Frontal cortex (tissue), 4 donors: ENCODE data around the gene SOWAHD. TPM values are rescaled to one million over a fixed set of nuclear protein-coding genes. Genes with fewer than 3 reads are reported as not detected.
"Not testable (repeated sequence)": the region's sequence is repeated elsewhere in the genome, so short reads cannot be mapped to it uniquely, and the experiment has no call there.

ENCODE experiments used
- DNase-seq, 2 donors: peaks; one replicate each; pipeline ENCODE4 v3.0.0; 2012; ENCODE audit warnings: low spot score in 2 of 2
- FAIRE-seq: peaks from 2 replicates; lab custom pipeline; 2012; peaks lifted over from hg19 to GRCh38; lab: Jason Lieb, UNC
- total RNA-seq: library from RNA; depleted of rRNA; stranded (reverse); fragments of >200 nt; gene quantifications from one replicate; pipeline ENCODE4 v1.2.3, GENCODE V29; 2014
- donor health status: control.
- donor health status: control.
- donor health status: control.

Gene SOWAHD, protein sequence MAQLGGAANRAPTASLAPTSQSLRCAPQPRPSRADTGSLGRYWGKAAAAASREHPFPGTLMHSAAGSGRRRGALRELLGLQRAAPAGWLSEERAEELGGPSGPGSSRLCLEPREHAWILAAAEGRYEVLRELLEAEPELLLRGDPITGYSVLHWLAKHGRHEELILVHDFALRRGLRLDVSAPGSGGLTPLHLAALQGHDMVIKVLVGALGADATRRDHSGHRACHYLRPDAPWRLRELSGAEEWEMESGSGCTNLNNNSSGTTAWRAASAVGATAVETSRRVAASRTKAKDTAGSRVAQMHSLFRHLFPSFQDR
- 0.82 TPM for total RNA-seq

DNA sequence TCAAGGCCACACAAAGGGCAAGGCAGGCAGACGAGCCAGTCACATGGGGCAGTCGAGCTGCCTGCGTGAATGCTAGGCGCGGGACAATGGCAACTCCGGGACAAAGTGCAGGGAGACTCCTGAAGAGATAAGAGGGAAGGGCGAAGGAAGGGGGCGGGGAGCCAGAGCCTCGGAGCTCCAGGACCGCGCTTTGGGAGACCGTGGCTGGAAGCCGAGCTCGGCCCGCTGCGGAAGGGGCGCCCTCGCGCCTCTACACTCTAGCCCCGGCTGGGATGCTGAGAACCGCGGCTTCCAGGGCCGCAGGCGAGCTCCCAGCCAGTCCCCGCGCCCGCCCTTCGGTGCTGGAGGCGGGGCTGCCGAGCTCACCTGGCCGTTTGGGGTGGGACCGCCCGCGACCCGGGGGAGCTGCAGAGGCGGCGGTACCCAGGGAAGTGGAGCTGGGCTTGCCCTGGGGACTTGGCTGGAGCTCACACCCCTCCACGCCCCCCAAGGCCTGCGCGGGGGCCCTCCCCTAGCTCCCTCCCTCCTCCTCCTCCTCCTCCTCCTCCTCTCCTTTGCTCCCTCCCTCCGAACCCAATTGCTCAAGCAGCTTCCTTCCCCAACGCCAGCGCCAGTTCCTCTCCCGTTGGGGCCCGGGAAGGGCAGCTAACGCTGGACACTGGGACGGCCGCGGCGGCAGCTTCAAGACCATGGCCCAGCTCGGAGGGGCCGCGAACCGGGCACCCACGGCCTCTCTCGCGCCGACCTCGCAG is at the start of gene SOWAHD:
Gene SOWAHD (plus strand): TSS at position 610 of the 752 bp plus-strand sequence. CDS start 80 bp downstream, at position 690.
- FAIRE-seq (no peak), DNase-seq (no peak)

GRCh38 chrX:119708936-119709335 is 49.5 kb upstream of the SOWAHD start:
- DNase-seq: no peak
- no peak for FAIRE-seq

DNA sequence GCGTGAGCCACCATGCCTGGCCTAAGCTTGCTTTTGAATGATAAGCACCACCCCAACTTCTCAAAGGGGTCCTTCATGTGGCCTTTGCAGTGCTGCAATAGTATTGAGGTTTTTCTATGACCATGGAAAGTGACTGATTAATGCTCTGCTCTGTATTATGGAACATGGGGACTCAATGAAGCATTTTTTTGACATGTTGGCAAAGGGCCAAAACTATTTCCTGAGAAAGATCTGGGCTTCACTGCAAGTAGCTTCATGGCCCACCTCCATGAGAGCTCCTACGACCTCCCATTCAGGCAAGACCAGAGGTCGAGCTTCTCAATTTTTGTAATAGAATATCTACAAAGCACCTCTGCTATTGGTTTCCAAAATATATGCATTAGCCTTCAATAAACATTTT is 48.8 kb upstream of the SOWAHD start:
- no peak for FAIRE-seq
- no peak for DNase-seq

GRCh38 chrX:119721487-119721886 is 36.9 kb upstream of the SOWAHD start:
- no peak for FAIRE-seq

DNA sequence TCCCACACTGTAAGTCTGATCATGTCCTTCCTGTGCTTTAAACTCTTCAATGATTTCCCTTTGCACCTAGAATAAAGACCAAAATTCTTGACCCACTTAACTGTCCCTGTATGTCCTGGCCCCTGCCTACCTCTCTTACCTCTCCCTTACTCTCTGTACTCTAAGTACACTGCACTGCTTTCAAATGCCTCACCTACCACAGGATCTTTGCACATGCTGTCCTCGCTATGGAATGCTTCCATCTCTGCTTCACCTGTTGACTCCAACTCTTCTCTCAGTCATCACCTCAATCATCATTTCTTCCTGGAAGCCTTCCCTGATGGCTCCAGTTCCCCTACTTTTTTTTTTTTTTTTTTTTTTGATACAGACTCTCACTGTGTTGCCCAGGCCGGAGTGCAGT is 36.5 kb upstream of the SOWAHD start:
- FAIRE-seq: no peak
- no peak for DNase-seq

More at GRCh38 chrX:119721487-119721886, 36.9 kb upstream of the SOWAHD start:
- no peak for DNase-seq

DNA sequence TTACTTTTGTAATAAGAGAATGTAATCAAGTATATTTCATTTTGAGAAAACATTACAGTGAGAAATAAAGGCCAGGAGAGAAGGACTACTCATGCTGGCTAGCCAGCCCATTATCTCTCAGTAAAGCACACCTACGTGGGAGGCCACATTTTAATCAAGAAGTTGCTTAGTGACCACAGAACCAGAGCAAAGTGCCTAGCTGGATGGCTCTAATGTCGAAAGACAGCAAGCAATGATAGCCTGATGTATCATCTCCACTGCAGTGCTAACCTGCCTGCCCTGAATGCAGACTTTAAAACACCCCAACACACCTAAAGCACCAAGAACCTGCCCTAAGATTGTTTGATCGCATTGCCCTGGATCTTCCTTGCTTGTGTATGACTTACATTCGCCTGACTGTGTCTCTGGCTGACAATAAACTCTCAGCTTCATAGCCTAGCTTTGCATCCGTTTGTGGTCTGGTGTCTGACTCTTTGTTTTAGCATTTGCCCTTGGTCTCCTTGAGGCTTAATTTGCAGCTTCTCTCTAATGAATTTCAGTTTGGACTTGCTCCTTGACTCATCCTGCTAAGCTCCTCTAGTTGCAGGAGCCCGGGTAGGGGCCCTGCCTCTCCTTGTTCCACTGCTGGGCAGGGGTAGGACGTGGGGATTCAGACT is 31.4 kb upstream of the SOWAHD start:
- DNase-seq: no peak
- FAIRE-seq: no peak

DNA sequence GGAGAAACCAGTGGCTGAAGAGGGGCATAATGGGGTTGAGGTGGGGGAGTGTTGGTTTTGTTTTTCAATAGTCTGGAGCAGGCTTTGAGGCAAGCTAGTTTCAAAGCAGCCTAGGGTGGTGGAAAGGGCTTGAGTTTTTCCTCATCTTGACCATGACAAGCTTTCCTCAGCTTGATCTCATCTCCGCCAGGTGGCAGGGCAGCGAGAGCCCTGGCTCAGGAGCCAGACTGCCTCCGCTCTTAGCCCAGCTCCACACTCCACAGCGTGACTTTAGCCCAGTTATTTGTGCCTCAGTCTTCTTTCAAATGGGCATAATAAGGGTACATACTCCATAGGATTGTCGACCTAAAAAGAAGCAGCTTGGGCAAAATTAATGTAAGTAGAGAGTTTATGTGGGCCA is 29.9 kb upstream of the SOWAHD start:
- no peak for DNase-seq
- no peak for FAIRE-seq

DNA sequence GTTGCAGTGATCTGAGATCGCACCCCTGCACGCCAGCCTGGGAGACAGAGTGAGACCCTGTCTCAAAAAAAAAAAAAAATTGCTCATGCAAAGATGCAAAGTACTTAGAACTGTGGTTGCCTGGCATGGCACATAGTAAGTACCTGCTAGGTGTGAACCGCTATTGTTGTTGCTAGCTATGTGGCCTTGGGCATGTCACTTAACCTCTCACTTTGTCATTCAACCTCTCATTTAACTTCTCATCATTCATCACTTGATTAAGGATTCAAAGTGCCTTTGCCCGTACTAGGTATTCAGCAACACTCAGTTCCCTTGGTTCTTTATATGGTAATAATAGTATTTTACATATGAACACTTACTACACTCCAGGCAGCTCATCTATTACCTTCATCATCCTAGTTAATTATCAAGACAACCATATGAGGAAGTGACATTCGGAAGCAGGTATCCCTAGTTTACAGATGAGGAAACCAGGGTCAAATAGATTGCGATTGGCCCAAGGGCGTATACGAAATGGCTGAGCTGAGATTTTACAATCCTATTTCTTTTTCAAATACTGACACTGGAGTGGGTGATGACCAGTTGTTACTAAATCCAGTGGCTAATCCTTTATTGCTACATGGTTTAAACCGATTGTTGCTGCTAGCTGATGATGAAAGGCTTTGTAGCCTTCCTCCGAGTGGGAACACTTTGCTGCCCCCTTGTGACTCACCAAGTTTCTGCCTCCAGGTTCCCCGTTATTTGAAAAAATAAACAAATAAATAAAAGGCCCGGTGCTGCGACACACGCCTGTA is 28.8 kb upstream of the SOWAHD start:
- peak in 1 of 2 donors; percentile 35 for DNase-seq

DNA sequence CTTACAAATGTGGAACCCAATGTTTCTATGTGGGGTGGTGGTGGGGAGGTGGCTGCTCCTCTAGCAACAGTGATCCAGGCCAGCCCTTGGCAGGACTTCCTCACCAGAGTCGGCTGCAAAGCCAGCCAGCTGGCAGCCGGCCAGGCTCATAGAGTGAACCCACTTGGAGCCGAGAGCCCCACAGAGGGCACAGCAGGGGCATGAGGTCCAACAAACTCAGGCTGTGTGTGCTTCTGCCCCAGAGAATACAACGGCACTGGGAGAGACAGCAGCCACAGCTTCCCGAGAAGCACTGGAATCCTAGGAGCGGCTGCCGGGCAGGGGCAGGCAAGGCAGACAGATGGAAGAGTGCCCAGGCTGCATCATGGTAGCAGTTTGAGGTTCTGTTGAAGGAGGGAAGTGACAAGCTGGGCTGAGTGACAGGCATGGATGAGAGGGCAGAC is 23.5 kb upstream of the SOWAHD start:
- FAIRE-seq: no peak

More for the DNA sequence above, 28.8 kb upstream of the SOWAHD start:
- no peak for FAIRE-seq

DNA sequence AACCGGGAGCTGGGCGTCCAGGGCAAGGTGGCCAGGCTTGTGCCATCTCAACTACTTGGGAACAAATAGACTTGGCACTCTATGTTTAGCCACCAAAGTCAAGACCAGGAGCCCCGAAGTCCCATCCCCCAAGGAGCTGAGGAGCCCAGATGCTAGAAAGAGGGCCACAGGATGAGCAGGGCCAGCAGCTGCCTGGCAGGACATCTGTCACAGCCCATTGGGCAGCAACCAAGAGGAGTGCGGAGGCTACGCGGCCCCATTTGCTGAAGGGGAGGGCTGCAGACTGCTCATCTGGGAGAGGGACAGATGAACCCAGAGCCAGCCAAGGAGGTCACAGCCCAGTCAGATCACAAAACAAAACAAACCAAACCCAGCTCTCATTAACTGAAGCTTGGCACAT is 22.9 kb upstream of the SOWAHD start:
- DNase-seq: no peak
- no peak for FAIRE-seq

More for the DNA sequence above, 23.5 kb upstream of the SOWAHD start:
- no peak for DNase-seq

DNA sequence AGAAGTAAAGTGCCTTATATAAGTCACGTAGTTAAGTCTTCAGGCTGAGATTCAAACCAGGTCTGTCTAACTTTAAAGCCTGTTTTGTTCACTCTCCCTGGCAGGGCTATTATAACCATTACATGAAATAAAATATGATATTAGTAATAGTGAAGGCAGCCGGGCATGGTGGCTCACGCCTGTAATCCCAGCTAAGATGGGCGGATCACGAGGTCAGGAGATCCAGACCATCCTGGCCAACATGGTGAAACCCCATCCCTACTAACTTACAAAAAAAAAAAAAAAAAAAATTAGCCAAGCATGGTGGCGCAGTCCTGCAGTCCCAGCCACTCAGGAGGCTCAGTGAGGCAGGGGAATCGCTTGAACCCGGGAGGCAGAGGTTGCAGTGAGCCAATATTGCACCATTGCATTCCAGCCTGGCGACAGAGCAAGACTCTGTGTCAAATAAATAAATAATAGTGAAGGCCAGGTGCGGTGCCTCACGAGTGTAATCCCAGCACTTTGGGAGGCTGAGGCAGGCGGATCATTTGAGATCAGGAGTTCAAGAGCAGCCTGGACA is 22.1 kb upstream of the SOWAHD start:
- FAIRE-seq (no peak), DNase-seq (no peak)

DNA sequence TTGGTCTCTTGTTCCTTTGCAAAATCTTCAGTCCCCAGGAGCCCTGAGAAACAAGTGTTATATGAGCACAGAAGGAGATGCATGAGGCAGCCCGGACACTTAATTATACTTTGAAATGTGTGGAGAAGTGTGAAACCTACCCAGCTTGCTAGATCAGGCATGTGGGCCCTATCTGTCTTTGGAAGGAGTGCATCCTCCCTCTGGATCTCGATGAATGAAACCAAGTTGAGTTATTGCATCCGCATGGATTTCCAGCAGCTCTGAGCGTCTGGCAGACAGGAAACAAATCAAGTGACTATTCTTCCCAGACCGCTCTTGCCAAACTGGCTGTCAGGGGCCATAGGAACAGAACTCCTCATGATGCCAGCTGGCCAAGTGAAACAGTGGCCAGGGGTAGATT is 19.6 kb upstream of the SOWAHD start:
- no peak for DNase-seq
- FAIRE-seq: no peak

DNA sequence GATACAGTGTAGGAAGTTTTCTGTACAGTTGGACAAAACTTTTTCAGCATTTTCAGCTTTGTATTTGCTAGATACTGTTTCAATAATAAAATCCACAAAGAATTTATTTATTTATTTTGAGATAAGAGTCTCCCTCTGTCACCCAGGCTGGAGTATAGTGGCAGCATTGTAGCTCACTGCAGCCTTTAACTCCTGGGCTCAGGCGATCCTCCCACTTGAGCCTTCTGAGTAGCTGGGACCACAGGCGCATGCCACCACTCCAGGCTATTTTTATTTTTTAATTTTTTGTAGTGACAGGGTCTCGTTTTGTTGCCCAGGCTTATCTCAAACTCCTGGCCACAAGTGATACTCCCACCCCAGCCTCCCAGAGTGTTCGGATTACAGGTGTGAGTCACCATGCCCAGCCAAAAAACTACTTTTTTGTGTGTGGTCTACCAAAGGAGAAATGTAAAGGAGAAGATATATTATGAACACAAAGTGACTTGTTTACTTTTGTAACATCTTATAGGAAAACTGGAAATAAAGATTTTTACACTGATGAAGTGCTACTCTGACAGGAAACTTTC is 13.0 kb upstream of the SOWAHD start:
- no peak for FAIRE-seq
- DNase-seq: no peak

- not testable (repeated sequence) for FAIRE-seq, DNase-seq
These were observed 8.3 kb upstream of the SOWAHD start for GRCh38 chrX:119750131-119750530.

DNA sequence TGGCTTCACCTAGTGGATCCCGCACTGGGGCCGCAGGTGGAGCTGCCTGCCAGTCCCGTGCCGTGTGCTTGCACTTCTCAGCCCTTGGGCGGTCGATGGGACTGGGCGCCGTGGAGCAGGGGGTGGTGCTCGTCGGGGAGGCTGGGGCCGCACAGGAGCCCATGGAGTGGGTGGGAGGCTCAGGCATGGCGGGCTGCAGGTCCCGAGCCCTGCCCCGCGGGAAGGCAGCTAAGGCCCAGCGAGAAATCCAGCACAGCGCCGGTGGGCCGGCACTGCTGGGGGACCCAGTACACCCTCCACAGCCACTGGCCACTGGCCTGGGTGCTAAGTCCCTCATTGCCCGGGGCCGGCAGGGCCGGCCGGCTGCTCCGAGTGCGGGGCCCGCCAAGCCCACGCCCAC is 7.6 kb upstream of the SOWAHD start:
- FAIRE-seq, DNase-seq: not testable (repeated sequence)

- no peak for FAIRE-seq
- no peak for DNase-seq
These were observed 5.4 kb upstream of the SOWAHD start for GRCh38 chrX:119753001-119753400.

DNA sequence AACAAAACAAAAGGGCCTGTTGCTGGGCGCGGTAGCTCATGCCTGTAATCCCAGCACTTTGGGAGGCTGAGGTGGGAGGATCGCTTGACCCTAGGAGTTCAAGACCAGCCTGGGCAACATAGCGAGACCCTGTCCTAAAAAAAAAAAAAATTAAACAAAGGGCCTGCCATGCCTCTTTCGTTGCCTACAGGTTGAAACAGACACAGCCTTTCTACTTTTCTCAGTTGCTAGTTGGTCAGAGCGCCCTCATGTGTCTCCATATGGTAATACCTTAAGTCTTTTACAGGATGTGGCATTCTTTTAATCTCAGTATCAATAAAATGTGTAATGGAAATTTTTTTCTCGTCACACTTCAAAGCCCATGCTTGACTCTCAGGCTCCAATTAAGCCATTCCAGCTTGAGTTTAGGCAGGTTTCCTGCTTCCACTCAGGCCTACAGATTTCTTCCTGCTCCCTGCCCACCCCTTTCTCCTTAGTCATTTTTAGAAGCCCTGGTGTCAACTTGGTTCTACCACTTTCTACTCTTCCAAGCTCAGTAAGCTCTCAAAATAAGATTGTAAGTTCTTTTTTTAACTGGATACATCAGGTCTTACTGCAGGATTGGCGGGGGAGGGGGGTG is 4.6 kb upstream of the SOWAHD start:
- DNase-seq (no peak), FAIRE-seq (no peak)

DNA sequence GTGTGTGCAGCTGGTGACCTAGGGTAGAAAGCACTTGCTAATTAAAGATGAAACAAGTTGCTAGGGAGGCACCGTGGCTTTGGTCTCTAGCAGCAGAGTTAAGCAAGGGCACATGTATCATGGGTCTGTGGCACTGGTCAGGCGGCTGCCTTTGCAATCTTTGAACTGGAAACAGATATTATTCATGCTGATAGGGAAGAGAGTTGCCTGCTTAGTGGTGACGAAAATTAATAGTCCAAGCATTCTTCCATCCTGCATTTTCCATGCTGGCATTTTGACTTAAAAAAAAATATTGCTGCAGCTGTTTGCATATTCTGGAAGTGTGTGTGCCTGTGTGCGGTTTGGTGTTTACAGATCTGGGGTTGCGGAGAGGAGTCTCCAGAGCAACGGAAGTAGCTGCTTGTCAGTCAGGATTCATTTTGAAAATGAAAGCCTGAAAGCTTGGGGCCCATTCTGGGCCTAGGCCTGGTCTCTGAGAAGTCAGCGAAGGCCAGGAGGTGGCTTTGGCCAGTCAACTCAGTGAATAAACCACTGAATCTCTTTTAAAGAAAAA is 2.3 kb upstream of the SOWAHD start:
- FAIRE-seq (no peak), DNase-seq (no peak)
